NCI-H82 (cell line): ENCODE data around the gene CHST12.
"Not testable (repeated sequence)": the region's sequence is repeated elsewhere in the genome, so short reads cannot be mapped to it uniquely, and the experiment has no call there.

Source experiments
- DNase-seq: peaks from one replicate; lab custom pipeline; 2025; lab: John Stamatoyannopoulos, UW

The CHST12 gene

GRCh38 chr7:2461268-2462026 lies 58.0 kb downstream of the CHST12 start:
- no peak for DNase-seq

- DNase-seq = no peak
These were observed 59.3 kb downstream of the CHST12 start for GRCh38 chr7:2462731-2463130.

GRCh38 chr7:2465928-2466327 lies 62.5 kb downstream of the CHST12 start:
- DNase-seq = no peak

- no peak for DNase-seq
These were observed 63.3 kb downstream of the CHST12 start for GRCh38 chr7:2466675-2467074.

- no peak for DNase-seq
These were observed 64.8 kb downstream of the CHST12 start for GRCh38 chr7:2468227-2468626.

GRCh38 chr7:2469460-2470203 lies 66.2 kb downstream of the CHST12 start:
- not testable (repeated sequence) for DNase-seq

- DNase-seq = no peak
These were observed 67.0 kb downstream of the CHST12 start for GRCh38 chr7:2470204-2471021.

- DNase-seq = no peak
These were observed 67.6 kb downstream of the CHST12 start for GRCh38 chr7:2471022-2471329.

GRCh38 chr7:2471396-2471795 lies 68.0 kb downstream of the CHST12 start:
- DNase-seq = no peak

- no peak for DNase-seq
These were observed 69.3 kb downstream of the CHST12 start for GRCh38 chr7:2472739-2473138.

- DNase-seq = no peak
These were observed 70.2 kb downstream of the CHST12 start for GRCh38 chr7:2473496-2474180.

- no peak for DNase-seq
These were observed 70.8 kb downstream of the CHST12 start for GRCh38 chr7:2474224-2474623.

- DNase-seq = no peak
These were observed 71.6 kb downstream of the CHST12 start for GRCh38 chr7:2474813-2475677.

GRCh38 chr7:2475678-2476015 lies 72.2 kb downstream of the CHST12 start:
- no peak for DNase-seq

GRCh38 chr7:2476298-2476697 lies 72.9 kb downstream of the CHST12 start, which contains the start of gene GRIFIN:
TSS of gene GRIFIN (minus strand) at chr7:2476398. CDS start at chr7:2476383, 15 bp downstream.
- no peak for DNase-seq

- DNase-seq = no peak
These were observed 73.5 kb downstream of the CHST12 start for GRCh38 chr7:2476776-2477446.

GRCh38 chr7:2477447-2478398 lies 74.3 kb downstream of the CHST12 start:
- peak; percentile 77 for DNase-seq

GRCh38 chr7:2478399-2478785 lies 75.0 kb downstream of the CHST12 start:
- DNase-seq = no peak

GRCh38 chr7:2478800-2479199 lies 75.4 kb downstream of the CHST12 start:
- no peak for DNase-seq
